Renal pelvis (tissue), 4 donors: ENCODE measurements around the gene ARHGEF33. TPM values are rescaled to one million over a fixed set of nuclear protein-coding genes. Genes with fewer than 3 reads are reported as not detected.

Experiments
- DNase-seq: peaks from one replicate; pipeline ENCODE4 v3.0.0-alpha.2; 2013
- polyA plus RNA-seq, 3 donors: library from polyadenylated mRNA; unstranded; fragments of 120-200 nt; gene quantifications; one replicate each; pipeline ENCODE4 v1.2.1, GENCODE V29; 2013; ENCODE audit not compliant: insufficient read length in 3 of 3

ARHGEF33 gene
- polyA plus RNA-seq, 3 donors: 1.7 to 3.0 (median 2.5) TPM

GRCh38 chr2:38957972-38958371 lies 68.3 kb downstream of the ARHGEF33 start:
- no peak for DNase-seq

GRCh38 chr2:38959466-38959865 lies 69.8 kb downstream of the ARHGEF33 start:
- DNase-seq: no peak

DNA sequence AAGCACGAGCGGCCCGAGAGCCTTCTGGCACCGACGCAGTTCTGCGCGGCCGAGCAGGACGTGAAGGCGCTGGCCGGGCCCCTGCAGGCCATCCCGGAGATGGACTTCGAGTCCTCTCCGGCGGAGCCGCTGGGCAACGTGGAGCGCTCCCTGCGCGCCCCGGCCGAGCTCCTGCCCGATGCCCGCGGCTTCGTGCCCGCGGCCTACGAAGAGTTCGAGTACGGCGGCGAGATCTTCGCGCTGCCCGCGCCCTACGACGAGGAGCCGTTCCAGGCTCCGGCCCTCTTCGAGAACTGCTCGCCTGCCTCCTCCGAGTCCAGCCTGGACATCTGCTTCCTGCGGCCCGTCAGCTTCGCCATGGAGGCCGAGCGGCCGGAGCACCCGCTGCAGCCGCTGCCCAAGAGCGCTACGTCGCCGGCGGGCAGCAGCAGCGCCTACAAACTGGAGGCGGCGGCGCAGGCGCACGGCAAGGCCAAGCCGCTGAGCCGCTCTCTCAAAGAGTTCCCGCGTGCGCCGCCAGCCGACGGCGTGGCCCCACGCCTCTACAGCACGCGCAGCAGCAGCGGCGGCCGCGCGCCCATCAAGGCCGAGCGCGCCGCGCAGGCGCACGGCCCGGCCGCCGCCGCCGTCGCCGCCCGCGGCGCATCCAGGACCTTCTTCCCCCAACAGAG lies 70.4 kb downstream of the ARHGEF33 start:
- peak; percentile 87 for DNase-seq

DNA sequence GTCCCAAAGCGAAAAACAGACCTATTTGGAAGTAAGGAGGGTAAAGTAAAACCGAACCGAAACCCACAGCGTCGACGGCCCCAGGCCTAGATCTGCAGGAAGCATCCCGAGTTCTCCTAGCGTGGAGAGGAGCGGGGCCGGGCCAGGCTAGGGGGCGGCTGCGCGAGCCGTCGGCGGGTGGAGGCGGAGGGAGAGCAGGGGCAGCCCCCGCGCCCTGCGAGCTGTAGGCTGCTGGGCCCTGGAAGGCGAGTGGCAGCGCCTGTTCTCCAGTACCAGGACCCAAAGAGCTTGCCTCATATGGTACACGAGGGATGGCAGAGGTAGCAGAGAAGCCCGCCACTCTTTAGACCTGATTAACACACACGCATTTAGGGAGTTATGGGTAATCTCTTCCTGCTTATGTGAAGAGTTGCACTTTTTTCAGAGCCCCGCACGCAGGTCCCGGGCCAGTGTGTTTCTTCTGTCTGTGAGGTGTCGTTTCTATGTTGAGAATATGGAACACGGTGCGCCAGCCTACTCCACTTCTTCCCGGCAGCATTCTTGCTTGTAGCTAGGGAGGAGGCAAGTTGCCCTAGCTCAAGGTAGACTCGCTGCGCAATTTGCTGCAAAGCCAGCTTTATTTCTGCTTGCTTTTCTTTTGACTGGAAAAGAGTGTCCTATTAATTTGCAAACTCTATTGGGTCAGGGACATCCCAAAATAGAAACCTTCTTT lies 71.1 kb downstream of the ARHGEF33 start:
- no peak for DNase-seq

- no peak for DNase-seq
Observed at GRCh38 chr2:38966006-38966405, 76.3 kb downstream of the ARHGEF33 start.

- no peak for DNase-seq
Observed at GRCh38 chr2:38966678-38967077, 77.0 kb downstream of the ARHGEF33 start.

GRCh38 chr2:38968021-38968420 lies 78.3 kb downstream of the ARHGEF33 start:
- no peak for DNase-seq

GRCh38 chr2:38971377-38971776 lies 81.7 kb downstream of the ARHGEF33 start:
- DNase-seq: no peak

- no peak for DNase-seq
Observed at GRCh38 chr2:38973266-38973665, 83.6 kb downstream of the ARHGEF33 start.

- DNase-seq: no peak
Observed at GRCh38 chr2:38975042-38975441, 85.4 kb downstream of the ARHGEF33 start.

GRCh38 chr2:38977047-38977446 lies 87.4 kb downstream of the ARHGEF33 start:
- no peak for DNase-seq

- no peak for DNase-seq
Observed at GRCh38 chr2:38978296-38978903, 88.7 kb downstream of the ARHGEF33 start.

DNA sequence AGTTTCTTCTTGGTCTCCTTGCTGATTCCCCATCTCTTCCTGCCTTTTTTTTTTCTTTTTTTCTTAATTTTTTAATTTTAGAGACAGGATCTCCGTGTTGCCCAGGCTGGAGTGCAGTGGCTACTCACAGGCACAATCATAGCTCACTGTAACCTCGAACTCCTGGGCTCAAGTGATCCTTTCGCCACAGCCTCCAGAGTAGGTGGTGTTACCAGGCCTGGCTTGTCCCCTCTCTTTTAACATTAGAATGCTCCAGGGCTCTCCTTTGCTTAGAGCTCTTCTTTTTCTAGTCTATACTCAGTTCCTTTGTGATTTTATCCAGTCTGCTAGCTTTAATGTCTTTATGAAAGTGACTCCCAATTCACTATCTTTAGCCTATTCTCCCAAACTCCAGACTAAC lies 89.2 kb downstream of the ARHGEF33 start:
- DNase-seq: no peak

GRCh38 chr2:38981003-38981669 lies 91.5 kb downstream of the ARHGEF33 start:
- DNase-seq: no peak

GRCh38 chr2:38981670-38982357 lies 92.1 kb downstream of the ARHGEF33 start:
- no peak for DNase-seq

- no peak for DNase-seq
Observed at GRCh38 chr2:38982498-38982897, 92.8 kb downstream of the ARHGEF33 start.

DNA sequence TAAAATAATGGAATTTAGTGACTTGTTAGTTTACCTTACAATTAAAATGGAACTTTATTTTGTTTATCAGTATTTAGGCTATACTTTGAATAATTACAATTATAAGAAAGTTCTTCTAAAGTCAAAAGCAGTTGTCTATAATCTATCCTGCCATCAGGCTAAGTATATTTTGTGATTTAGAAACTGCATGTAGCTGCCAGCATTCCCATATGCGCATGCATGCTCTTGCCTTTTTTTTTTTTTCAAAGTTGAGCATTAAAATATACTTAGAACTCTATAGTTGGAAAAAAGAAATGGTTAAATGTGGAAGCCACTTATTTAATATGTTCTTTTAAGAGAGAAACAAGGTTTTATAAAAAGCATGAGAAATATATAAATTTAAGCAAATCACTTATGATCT lies 99.0 kb downstream of the ARHGEF33 start:
- DNase-seq: no peak

- no peak for DNase-seq
Observed at GRCh38 chr2:38991899-38992298, 102.2 kb downstream of the ARHGEF33 start.

- no peak for DNase-seq
Observed at GRCh38 chr2:38997781-38998180, 108.1 kb downstream of the ARHGEF33 start.

GRCh38 chr2:39000552-39000951 lies 110.9 kb downstream of the ARHGEF33 start:
- no peak for DNase-seq

DNA sequence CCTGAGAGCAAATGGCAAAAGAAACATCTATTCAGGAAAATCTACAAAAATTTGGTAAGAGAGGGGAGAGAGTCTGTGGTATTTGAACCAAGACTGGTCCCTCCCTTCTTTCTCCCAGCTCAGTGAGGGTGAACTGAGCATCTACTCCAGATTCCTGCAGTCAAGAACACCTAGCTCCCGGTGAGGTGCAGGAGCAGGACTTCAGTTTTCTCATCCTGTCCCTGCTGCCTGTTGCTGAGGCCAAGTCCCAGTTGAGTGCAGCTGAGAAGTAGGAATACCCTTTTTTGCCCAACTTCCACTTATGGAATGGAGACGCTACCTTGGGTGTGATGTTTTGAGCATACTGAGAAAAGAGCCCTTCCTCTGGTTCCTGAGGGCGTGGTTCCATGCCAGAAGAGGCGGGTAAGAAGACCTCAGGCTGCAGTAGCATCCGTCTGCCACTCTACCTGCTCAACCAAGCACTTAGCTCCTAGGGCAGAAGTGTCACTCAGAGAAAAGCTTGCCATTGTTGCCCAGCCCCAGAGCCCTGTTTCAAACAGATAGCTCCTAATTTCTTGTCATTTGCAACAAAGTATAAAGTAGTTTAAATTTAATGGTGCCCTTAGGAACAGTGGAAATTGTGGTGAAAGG lies 118.3 kb downstream of the ARHGEF33 start:
- no peak for DNase-seq

DNA sequence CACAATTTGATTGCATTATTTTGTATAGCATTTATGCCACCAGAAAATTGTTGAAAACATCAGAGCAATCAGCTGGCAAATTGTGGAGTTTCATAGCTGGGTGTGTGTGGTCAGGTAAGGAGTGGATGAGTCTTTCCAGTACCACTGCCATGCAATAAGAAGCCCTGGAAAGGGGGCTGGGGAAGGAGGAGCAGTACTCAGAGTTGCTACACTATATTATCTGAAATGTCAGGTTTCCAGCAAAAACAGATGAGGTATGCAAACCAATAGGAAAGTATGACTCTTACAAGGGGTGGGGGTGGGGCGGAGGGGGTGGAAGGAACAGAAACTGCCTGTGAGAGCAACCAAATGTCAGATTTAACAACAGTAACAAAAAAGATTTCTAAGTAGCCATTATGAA lies 119.0 kb downstream of the ARHGEF33 start:
- DNase-seq: no peak
